Glomerular endothelial cell (primary cell): Measurements from ENCODE around the gene TMEM30A. TPM values are rescaled to one million over a fixed set of nuclear protein-coding genes. Genes with fewer than 3 reads are reported as not detected.

Source experiments
- DNase-seq: peaks from one replicate; pipeline ENCODE4 v3.0.0-alpha.2; 2011; ENCODE audit warnings: low read depth, low spot score; ENCODE audit errors: extremely low read depth
- total RNA-seq: library from RNA; depleted of rRNA; stranded (reverse); fragments of >200 nt; gene quantifications from 2 replicates; pipeline ENCODE4 v1.2.3, GENCODE V29; 2015

The TMEM30A gene
- total RNA-seq, 1 donor from 2014 or later, result 249 TPM

- no peak for DNase-seq
Observed at GRCh38 chr6:75220357-75220756, 64.2 kb downstream of the TMEM30A start.

GRCh38 chr6:75219263-75219662, 65.3 kb downstream of the TMEM30A start:
- DNase-seq, result no peak

- DNase-seq, result no peak
Observed at GRCh38 chr6:75217193-75217592, 67.4 kb downstream of the TMEM30A start.

GRCh38 chr6:75215291-75215690, 69.3 kb downstream of the TMEM30A start:
- no peak for DNase-seq

GRCh38 chr6:75213732-75214131, 70.9 kb downstream of the TMEM30A start:
- no peak for DNase-seq

- DNase-seq, result no peak
Observed at GRCh38 chr6:75213112-75213511, 71.5 kb downstream of the TMEM30A start.

- no peak for DNase-seq
Observed at GRCh38 chr6:75211920-75212590, 72.5 kb downstream of the TMEM30A start.

GRCh38 chr6:75210885-75211739, 73.5 kb downstream of the TMEM30A start:
- no peak for DNase-seq

- no peak for DNase-seq
Observed at GRCh38 chr6:75209184-75209723, 75.3 kb downstream of the TMEM30A start.

GRCh38 chr6:75208298-75209183, 76.1 kb downstream of the TMEM30A start:
- DNase-seq, result no peak

- DNase-seq, result no peak
Observed at GRCh38 chr6:75206576-75207342, 77.8 kb downstream of the TMEM30A start.

GRCh38 chr6:75205776-75206575, 78.6 kb downstream of the TMEM30A start, which contains the start of gene COL12A1:
Gene COL12A1 (minus strand): TSS chr6:75206053. CDS start chr6:75202792, 3,261 bp downstream.
- no peak for DNase-seq

- no peak for DNase-seq
Observed at GRCh38 chr6:75204959-75205775, 79.4 kb downstream of the TMEM30A start.

- DNase-seq, result peak; percentile 68
Observed at GRCh38 chr6:75204217-75204958, 80.2 kb downstream of the TMEM30A start.

GRCh38 chr6:75203721-75204120, 80.9 kb downstream of the TMEM30A start:
- DNase-seq, result no peak
